HepG2 (cell line): Measurements from ENCODE around the gene MYL9. TPM values are rescaled to one million over a fixed set of nuclear protein-coding genes. Genes with fewer than 3 reads are reported as not detected.
A peak's percentile ranks its signal among the peaks of the same experiment; 100 is the strongest.

Source experiments
- ADNP ChIP-seq: sonication (generic); formaldehyde crosslinking; IDR thresholded peaks from 2 replicates; pipeline ENCODE4 v1.4.0; 2020; ENCODE audit warnings: missing genetic modification reagents
- CCAR2 ChIP-seq: fragments of 200-400 bp; formaldehyde crosslinking; optimal IDR thresholded peaks from 2 replicates; pipeline ENCODE3; 2018; ENCODE audit warnings: low read depth, mild to moderate bottlenecking, low read length, moderate library complexity
- HMG20B ChIP-seq: conservative IDR thresholded peaks from 2 replicates; pipeline ENCODE4 v1.6.1; 2016; ENCODE audit warnings: missing genetic modification reagents, missing compliant biosample characterization
- HOXA3 ChIP-seq: sonication (generic); formaldehyde crosslinking; IDR thresholded peaks from 2 replicates; pipeline ENCODE4 v1.5.0; 2020; ENCODE audit warnings: missing genetic modification reagents
- KLF16 ChIP-seq, 2 experiments: sonication (generic) in 1 of 2; formaldehyde crosslinking in 1 of 2; IDR thresholded peaks; 2 replicates each; pipeline versions ENCODE4 v1.6.1 to v1.8.0; 2016 to 2023; ENCODE audit warnings: missing genetic modification reagents in 2 of 2, missing compliant biosample characterization in 1 of 2
- NFYC ChIP-seq: IDR thresholded peaks from 2 replicates; pipeline ENCODE4 v1.6.1; 2016; ENCODE audit warnings: missing genetic modification reagents, missing compliant biosample characterization
- PHF5A ChIP-seq: IDR thresholded peaks from one replicate; pipeline ENCODE4 v1.6.1; 2018; ENCODE audit warnings: low read depth, missing genetic modification reagents; ENCODE audit not compliant: unreplicated experiment
- TGIF2 ChIP-seq: IDR thresholded peaks from 2 replicates; pipeline ENCODE4 v1.6.1; 2016; ENCODE audit warnings: control low read depth, missing compliant biosample characterization
- ZBTB3 ChIP-seq: sonication (generic); formaldehyde crosslinking; IDR thresholded peaks from 2 replicates; pipeline ENCODE4 v1.4.0; 2020; ENCODE audit warnings: low read depth, mild to moderate bottlenecking, moderate library complexity, missing genetic modification reagents, borderline replicate concordance
- ZNF20 ChIP-seq: sonication (generic); formaldehyde crosslinking; IDR thresholded peaks from 2 replicates; pipeline ENCODE4 v1.4.0; 2020; ENCODE audit warnings: mild to moderate bottlenecking, moderate library complexity, missing genetic modification reagents
- ZNF205 ChIP-seq: IDR thresholded peaks from 2 replicates; pipeline ENCODE4 v1.6.1; 2018; ENCODE audit warnings: missing biosample characterization, missing genetic modification reagents
- ZNF253 ChIP-seq: sonication (generic); formaldehyde crosslinking; IDR thresholded peaks from 2 replicates; pipeline ENCODE4 v1.8.0; 2022; ENCODE audit warnings: mild to moderate bottlenecking, missing genetic modification reagents, borderline replicate concordance
- ZNF589 ChIP-seq: sonication (generic); formaldehyde crosslinking; conservative IDR thresholded peaks from 2 replicates; pipeline ENCODE4 v1.8.0; 2022; ENCODE audit warnings: mild to moderate bottlenecking, moderate library complexity, missing genetic modification reagents
- ZNF792 ChIP-seq: IDR thresholded peaks from 2 replicates; pipeline ENCODE4 v1.6.1; 2016
- polyA plus RNA-seq, 8 experiments: library from polyadenylated mRNA; depleted of rRNA in 3 of 8; stranded (reverse) in 7 of 8; unstranded in 1 of 8; fragments of >200 nt; fragmentation: Illumina TruSeq in 4 of 8; extraction: Trizol in 4 of 8; gene quantifications; 2 replicates each; pipeline versions ENCODE4 v1.2.1 to v1.2.3, GENCODE V29; 2011 to 2016; ENCODE audit warnings: low read depth in 4 of 8, missing spikeins in 1 of 8, mixed read lengths in 1 of 8; ENCODE audit not compliant: insufficient read depth in 1 of 8
- total RNA-seq, 5 experiments: library from RNA; depleted of rRNA; stranded (reverse); fragments of >200 nt; fragmentation: Illumina TruSeq; extraction: Trizol; gene quantifications; 2 replicates each; pipeline ENCODE4 v1.2.3, GENCODE V29; 2016; ENCODE audit warnings: low read depth in 1 of 5
- TF ChIP-seq, protein P1 (sequence below): sonication (generic); formaldehyde crosslinking; IDR thresholded peaks from 2 replicates; pipeline ENCODE4 v1.9.0; 2022; ENCODE audit warnings: low read depth, missing genetic modification reagents
- TF ChIP-seq, protein P2 (sequence below): sonication (generic); formaldehyde crosslinking; IDR thresholded peaks from 2 replicates; pipeline ENCODE4 v1.5.1; 2020; ENCODE audit warnings: mild to moderate bottlenecking, missing genetic modification reagents, moderate library complexity
- TF ChIP-seq, protein P3 (sequence below): sonication (generic); formaldehyde crosslinking; IDR thresholded peaks from 2 replicates; pipeline ENCODE4 v1.9.0; 2021; ENCODE audit warnings: missing genetic modification reagents, mild to moderate bottlenecking, borderline replicate concordance
- TF ChIP-seq, protein P4 (sequence below): IDR thresholded peaks from 2 replicates; pipeline ENCODE4 v1.6.1; 2016; ENCODE audit warnings: mild to moderate bottlenecking

Gene MYL9
- total and polyA plus RNA-seq, 2 of the 13 experiments (the other 11 are each of a cell fraction or from before 2014, with no cell fraction given): 0.87 to 2.2 TPM

DNA sequence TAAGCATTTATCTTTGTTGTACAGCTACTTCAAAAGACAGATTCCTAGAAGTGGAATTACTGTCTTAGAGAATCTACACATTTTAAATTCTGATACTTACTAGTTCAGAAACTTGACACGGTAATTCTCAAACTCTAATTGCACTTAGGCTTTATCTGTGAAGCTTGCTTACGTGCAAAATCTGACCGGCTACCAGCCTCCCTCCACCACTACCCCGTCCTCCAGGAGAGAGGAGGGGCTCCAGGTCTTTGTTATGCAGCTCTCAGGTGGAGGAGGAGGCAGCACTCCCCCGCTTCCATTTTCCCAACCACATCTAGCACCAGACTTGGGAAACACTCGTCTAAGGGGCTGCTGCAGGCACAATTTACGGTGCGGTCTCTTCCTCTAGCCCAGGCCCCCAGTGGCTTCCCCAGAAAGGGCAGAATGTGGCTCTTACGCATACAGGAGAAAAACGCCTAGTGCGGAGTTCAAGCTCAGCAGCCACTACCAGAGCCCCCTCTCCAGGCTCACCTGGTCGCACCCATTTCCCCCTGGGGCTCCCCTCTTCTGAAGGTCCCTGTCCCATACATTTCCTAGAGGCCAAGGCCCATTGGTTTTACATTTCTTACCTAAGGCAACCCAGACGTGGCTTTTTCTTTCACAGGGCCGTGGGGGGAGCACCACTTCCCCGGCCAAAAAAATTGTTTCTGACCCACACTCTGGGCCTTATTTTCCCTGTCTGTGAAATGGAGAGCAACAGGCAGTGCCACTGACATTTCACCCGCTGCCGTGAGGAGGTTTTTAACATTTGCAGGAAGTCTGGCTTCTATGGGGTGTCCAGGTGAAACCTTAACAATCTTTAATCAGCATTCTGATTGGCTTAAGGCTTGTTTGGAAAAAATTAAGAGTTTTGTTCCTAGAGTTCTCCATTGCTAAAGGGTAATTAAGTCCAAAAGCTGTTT is 30.5 kb downstream of the MYL9 start (continued):
- TF ChIP-seq CCAR2 (no peak), HMG20B (CRISPR knock-in tag) (no peak), HOXA3 (peak; percentile 38; the same call in 1 of the 2 replicates), ZNF205 (CRISPR knock-in tag) (0 out of 2 replicates have a peak, but pooled peaks have one; percentile 59), ZNF589 (CRISPR knock-in tag) (no peak), ADNP (CRISPR knock-in tag) (no peak), KLF16 (CRISPR knock-in tag; IDR thresholded peaks at IDR 0.05) (no peak), NFYC (no peak), ZNF792 (CRISPR knock-in tag) (no peak; the same call in 1 of the 2 replicates), TGIF2 (CRISPR knock-in tag) (no peak), ZNF253 (CRISPR knock-in tag) (no peak), PHF5A (CRISPR knock-in tag) (no peak), ZBTB3 (CRISPR knock-in tag) (0 out of 2 replicates have a peak, but pooled peaks have one; percentile 31), ZNF20 (no peak)
- TF ChIP-seq, protein P1, sequence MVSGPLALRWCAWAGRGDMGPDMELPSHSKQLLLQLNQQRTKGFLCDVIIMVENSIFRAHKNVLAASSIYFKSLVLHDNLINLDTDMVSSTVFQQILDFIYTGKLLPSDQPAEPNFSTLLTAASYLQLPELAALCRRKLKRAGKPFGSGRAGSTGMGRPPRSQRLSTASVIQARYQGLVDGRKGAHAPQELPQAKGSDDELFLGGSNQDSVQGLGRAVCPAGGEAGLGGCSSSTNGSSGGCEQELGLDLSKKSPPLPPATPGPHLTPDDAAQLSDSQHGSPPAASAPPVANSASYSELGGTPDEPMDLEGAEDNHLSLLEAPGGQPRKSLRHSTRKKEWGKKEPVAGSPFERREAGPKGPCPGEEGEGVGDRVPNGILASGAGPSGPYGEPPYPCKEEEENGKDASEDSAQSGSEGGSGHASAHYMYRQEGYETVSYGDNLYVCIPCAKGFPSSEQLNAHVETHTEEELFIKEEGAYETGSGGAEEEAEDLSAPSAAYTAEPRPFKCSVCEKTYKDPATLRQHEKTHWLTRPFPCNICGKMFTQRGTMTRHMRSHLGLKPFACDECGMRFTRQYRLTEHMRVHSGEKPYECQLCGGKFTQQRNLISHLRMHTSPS (CRISPR knock-in tag): no peak; the same call in 1 of the 2 replicates
- TF ChIP-seq, protein P2, sequence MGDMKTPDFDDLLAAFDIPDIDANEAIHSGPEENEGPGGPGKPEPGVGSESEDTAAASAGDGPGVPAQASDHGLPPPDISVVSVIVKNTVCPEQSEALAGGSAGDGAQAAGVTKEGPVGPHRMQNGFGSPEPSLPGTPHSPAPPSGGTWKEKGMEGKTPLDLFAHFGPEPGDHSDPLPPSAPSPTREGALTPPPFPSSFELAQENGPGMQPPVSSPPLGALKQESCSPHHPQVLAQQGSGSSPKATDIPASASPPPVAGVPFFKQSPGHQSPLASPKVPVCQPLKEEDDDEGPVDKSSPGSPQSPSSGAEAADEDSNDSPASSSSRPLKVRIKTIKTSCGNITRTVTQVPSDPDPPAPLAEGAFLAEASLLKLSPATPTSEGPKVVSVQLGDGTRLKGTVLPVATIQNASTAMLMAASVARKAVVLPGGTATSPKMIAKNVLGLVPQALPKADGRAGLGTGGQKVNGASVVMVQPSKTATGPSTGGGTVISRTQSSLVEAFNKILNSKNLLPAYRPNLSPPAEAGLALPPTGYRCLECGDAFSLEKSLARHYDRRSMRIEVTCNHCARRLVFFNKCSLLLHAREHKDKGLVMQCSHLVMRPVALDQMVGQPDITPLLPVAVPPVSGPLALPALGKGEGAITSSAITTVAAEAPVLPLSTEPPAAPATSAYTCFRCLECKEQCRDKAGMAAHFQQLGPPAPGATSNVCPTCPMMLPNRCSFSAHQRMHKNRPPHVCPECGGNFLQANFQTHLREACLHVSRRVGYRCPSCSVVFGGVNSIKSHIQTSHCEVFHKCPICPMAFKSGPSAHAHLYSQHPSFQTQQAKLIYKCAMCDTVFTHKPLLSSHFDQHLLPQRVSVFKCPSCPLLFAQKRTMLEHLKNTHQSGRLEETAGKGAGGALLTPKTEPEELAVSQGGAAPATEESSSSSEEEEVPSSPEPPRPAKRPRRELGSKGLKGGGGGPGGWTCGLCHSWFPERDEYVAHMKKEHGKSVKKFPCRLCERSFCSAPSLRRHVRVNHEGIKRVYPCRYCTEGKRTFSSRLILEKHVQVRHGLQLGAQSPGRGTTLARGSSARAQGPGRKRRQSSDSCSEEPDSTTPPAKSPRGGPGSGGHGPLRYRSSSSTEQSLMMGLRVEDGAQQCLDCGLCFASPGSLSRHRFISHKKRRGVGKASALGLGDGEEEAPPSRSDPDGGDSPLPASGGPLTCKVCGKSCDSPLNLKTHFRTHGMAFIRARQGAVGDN (CRISPR knock-in tag): peak; percentile 60
- TF ChIP-seq, protein P3, sequence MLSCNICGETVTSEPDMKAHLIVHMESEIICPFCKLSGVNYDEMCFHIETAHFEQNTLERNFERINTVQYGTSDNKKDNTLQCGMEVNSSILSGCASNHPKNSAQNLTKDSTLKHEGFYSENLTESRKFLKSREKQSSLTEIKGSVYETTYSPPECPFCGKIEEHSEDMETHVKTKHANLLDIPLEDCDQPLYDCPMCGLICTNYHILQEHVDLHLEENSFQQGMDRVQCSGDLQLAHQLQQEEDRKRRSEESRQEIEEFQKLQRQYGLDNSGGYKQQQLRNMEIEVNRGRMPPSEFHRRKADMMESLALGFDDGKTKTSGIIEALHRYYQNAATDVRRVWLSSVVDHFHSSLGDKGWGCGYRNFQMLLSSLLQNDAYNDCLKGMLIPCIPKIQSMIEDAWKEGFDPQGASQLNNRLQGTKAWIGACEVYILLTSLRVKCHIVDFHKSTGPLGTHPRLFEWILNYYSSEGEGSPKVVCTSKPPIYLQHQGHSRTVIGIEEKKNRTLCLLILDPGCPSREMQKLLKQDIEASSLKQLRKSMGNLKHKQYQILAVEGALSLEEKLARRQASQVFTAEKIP (CRISPR knock-in tag): no peak
- TF ChIP-seq, protein P4, sequence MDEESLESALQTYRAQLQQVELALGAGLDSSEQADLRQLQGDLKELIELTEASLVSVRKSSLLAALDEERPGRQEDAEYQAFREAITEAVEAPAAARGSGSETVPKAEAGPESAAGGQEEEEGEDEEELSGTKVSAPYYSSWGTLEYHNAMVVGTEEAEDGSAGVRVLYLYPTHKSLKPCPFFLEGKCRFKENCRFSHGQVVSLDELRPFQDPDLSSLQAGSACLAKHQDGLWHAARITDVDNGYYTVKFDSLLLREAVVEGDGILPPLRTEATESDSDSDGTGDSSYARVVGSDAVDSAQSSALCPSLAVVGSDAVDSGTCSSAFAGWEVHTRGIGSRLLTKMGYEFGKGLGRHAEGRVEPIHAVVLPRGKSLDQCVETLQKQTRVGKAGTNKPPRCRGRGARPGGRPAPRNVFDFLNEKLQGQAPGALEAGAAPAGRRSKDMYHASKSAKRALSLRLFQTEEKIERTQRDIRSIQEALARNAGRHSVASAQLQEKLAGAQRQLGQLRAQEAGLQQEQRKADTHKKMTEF (CRISPR knock-in tag): no peak; the same call in 1 of the 2 replicates
